IMR-90 (cell line): ENCODE measurements around the gene LZTS3.

Source experiments
- BHLHE40 ChIP-seq: fragments of 150-350 bp; IDR thresholded peaks from 2 replicates; pipeline ENCODE4 v1.6.1; 2016; ENCODE audit warnings: mild to moderate bottlenecking, low read depth, low read length
- CEBPB ChIP-seq: IDR thresholded peaks from 2 replicates; pipeline ENCODE4 v1.6.1; 2012; ENCODE audit warnings: low read depth, low read length, improper control_type of control experiment
- CHD1 ChIP-seq: IDR thresholded peaks from 2 replicates; pipeline ENCODE4 v1.6.1; 2012; ENCODE audit warnings: low read depth, low read length, improper control_type of control experiment
- MAFK ChIP-seq: IDR thresholded peaks from 2 replicates; pipeline ENCODE4 v1.6.1; 2012; ENCODE audit warnings: low read depth, low read length, improper control_type of control experiment
- POLR2A ChIP-seq: IDR thresholded peaks from 2 replicates; pipeline ENCODE4 v1.6.1; 2012; ENCODE audit warnings: mild to moderate bottlenecking, low read depth, low read length
- RFX5 ChIP-seq: IDR thresholded peaks from 2 replicates; pipeline ENCODE4 v1.8.0; 2012; ENCODE audit warnings: low read depth, mild to moderate bottlenecking, low read length, moderate library complexity
- TF ChIP-seq, protein P1 (sequence below): conservative IDR thresholded peaks from 2 replicates; pipeline ENCODE4 v1.5.1; 2012; ENCODE audit warnings: mild to moderate bottlenecking, low read depth, low read length, improper control_type of control experiment

DNA sequence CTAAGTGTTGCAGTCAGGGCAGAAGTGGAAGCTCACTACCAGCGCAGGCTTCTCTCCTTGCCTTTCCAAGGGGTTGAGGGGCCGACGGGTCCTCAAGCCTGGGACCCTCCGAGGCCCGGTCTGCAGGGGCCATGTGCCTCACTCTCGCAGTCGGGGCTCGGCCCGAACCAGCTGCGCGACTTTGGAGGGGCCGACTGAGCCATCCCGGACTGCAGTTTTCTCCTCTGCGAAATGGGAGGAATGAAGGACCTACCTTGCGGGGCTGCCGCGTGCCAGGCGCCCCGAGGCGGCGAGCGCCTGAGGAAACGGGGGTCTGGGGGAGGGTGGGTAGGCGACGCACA, 5.6 kb downstream of the LZTS3 start:
- TF ChIP-seq POLR2A (no peak), BHLHE40 (no peak), RFX5 (no peak), CEBPB (no peak), MAFK (no peak), CHD1 (no peak)
- TF ChIP-seq, protein P1, sequence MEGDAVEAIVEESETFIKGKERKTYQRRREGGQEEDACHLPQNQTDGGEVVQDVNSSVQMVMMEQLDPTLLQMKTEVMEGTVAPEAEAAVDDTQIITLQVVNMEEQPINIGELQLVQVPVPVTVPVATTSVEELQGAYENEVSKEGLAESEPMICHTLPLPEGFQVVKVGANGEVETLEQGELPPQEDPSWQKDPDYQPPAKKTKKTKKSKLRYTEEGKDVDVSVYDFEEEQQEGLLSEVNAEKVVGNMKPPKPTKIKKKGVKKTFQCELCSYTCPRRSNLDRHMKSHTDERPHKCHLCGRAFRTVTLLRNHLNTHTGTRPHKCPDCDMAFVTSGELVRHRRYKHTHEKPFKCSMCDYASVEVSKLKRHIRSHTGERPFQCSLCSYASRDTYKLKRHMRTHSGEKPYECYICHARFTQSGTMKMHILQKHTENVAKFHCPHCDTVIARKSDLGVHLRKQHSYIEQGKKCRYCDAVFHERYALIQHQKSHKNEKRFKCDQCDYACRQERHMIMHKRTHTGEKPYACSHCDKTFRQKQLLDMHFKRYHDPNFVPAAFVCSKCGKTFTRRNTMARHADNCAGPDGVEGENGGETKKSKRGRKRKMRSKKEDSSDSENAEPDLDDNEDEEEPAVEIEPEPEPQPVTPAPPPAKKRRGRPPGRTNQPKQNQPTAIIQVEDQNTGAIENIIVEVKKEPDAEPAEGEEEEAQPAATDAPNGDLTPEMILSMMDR = no peak
